Anterior cingulate cortex (tissue), 58 donors: ENCODE data around the gene SSPN.
A peak's percentile ranks its signal among the peaks of the same experiment; 100 is the strongest.

ENCODE experiments used
- DNase-seq, 58 donors: peaks; one replicate each; lab custom pipeline; 2025; lab: John Stamatoyannopoulos, UW

SSPN gene

GRCh38 chr12:26279908-26280307 lies 84.5 kb downstream of the SSPN start:
- no peak for DNase-seq

GRCh38 chr12:26280869-26281268 lies 85.5 kb downstream of the SSPN start:
- DNase-seq, result no peak

- peak in 8 of 58 donors; percentile 9 to 47 (median 22) for DNase-seq
These were observed 85.9 kb downstream of the SSPN start for GRCh38 chr12:26281320-26281719.

- DNase-seq, result no peak
These were observed 87.1 kb downstream of the SSPN start for GRCh38 chr12:26282339-26282940.

GRCh38 chr12:26283046-26283445 lies 87.7 kb downstream of the SSPN start:
- DNase-seq, result no peak

GRCh38 chr12:26283617-26284016 lies 88.2 kb downstream of the SSPN start:
- DNase-seq, result no peak

GRCh38 chr12:26285401-26285800 lies 90.0 kb downstream of the SSPN start:
- no peak for DNase-seq

GRCh38 chr12:26286186-26286585 lies 90.8 kb downstream of the SSPN start:
- peak in 1 of 58 donors; percentile 5 for DNase-seq

GRCh38 chr12:26287671-26288381 lies 92.5 kb downstream of the SSPN start:
- DNase-seq, result peak in 22 of 58 donors; percentile 3 to 58 (median 28)

- no peak for DNase-seq
These were observed 95.2 kb downstream of the SSPN start for GRCh38 chr12:26290565-26290964.

- no peak for DNase-seq
These were observed 97.2 kb downstream of the SSPN start for GRCh38 chr12:26292596-26292995.

GRCh38 chr12:26293612-26294011 lies 98.2 kb downstream of the SSPN start:
- DNase-seq, result no peak

GRCh38 chr12:26295001-26295400 lies 99.6 kb downstream of the SSPN start:
- no peak for DNase-seq

GRCh38 chr12:26297396-26298070 lies 102.2 kb downstream of the SSPN start:
- no peak for DNase-seq

GRCh38 chr12:26298785-26299621 lies 103.6 kb downstream of the SSPN start:
- peak in 1 of 58 donors; percentile 23 for DNase-seq

GRCh38 chr12:26299751-26300150 lies 104.4 kb downstream of the SSPN start:
- DNase-seq, result no peak
